MCF 10A (cell line): ENCODE results near the gene PHF21A. TPM values are rescaled to one million over a fixed set of nuclear protein-coding genes. Genes with fewer than 3 reads are reported as not detected.

Source experiments
- BruUV-seq: library from RNA; stranded (reverse); fragments of 400-500 nt; replicated peaks from 2 replicates; lab custom pipeline; 2021; lab: Mats Ljungman, UMichigan
- CTCF ChIA-PET: fragments of 300-600 bp; sonication (Branson Sonifier 250); formaldehyde crosslinking; extraction: SDS; loops from one replicate; lab custom pipeline; 2021; ENCODE audit warnings: antibody characterized with exemption, inconsistent platforms; lab: Yijun Ruan, JAX
- POLR2A ChIA-PET: fragments of 300-600, 350-650 bp; sonication (Branson Sonifier 250); formaldehyde crosslinking; extraction: SDS; loops from one replicate; lab custom pipeline; 2020; ENCODE audit warnings: antibody characterized with exemption, inconsistent platforms; lab: Yijun Ruan, JAX
- DNase-seq: peaks from one replicate; pipeline ENCODE4 v3.0.0-alpha.2; 2018; ENCODE audit not compliant: unreplicated experiment
- H3K27ac Mint-ChIP-seq: one replicate; pipeline ENCODE4 v1.8.0; 2022; ENCODE audit warnings: mild to moderate bottlenecking, low read depth, mixed read lengths; ENCODE audit not compliant: unreplicated experiment
- H3K27me3 Mint-ChIP-seq: one replicate; pipeline ENCODE4 v1.8.0; 2022; ENCODE audit warnings: mixed read lengths; ENCODE audit not compliant: insufficient read depth, unreplicated experiment
- H3K36me3 Mint-ChIP-seq: one replicate; pipeline ENCODE4 v1.8.0; 2022; ENCODE audit warnings: mild to moderate bottlenecking, moderate library complexity, mixed read lengths; ENCODE audit not compliant: insufficient read depth, unreplicated experiment
- H3K4me1 Mint-ChIP-seq: one replicate; pipeline ENCODE4 v1.8.0; 2022; ENCODE audit warnings: mixed read lengths; ENCODE audit not compliant: insufficient read depth, unreplicated experiment
- H3K4me3 Mint-ChIP-seq: one replicate; pipeline ENCODE4 v1.8.0; 2022; ENCODE audit warnings: mild to moderate bottlenecking, moderate library complexity, mixed read lengths; ENCODE audit not compliant: unreplicated experiment
- H3K9me3 Mint-ChIP-seq: one replicate; pipeline ENCODE4 v1.8.0; 2022; ENCODE audit warnings: mixed read lengths; ENCODE audit not compliant: unreplicated experiment
- CTCF ChIP-seq: fragments of 200-600 bp; IDR thresholded peaks from one replicate; pipeline ENCODE4 v1.8.0; 2022; ENCODE audit warnings: antibody characterized with exemption, mild to moderate bottlenecking; ENCODE audit not compliant: unreplicated experiment
- intact Hi-C: fragments of 100-400 bp; cut with micrococcal nuclease; formaldehyde crosslinking; loops from 2 replicates; pipeline ENCODE4 v1.14.1; 2022
- total RNA-seq: library from RNA; stranded (reverse); gene quantifications from 2 replicates; pipeline ENCODE4 v1.2.3, GENCODE V29; 2022

PHF21A gene
- total RNA-seq, 1 experiment from 2014 or later, result 37.6 TPM

- intact Hi-C loops, result no loop called here
- TF ChIP-seq CTCF, result no peak
- no peaks in the 10 kb centered on the region for H3K27me3 Mint-ChIP-seq
- POLR2A ChIA-PET, result interaction anchor here (1.2 to 2.7 kb wide), 2 partner anchors 13 to 27 kb away, joined by 3 to 10 read pairs; partner anchors contain the start of gene PEX16
- no TSS peak for BruUV-seq
- CTCF ChIA-PET, result interaction anchor here (0.6 kb wide), 1 partner anchor 1322 kb away, joined by 3 read pairs; no protein-coding TSS in a partner anchor
- no peak for DNase-seq
- H3K27ac Mint-ChIP-seq, result no peak overlapping the region
- peaks cover 8% of the 10 kb centered on the region for H3K4me1 Mint-ChIP-seq
- H3K9me3 Mint-ChIP-seq, result no peaks in the 10 kb centered on the region
- peaks cover 22% of the 10 kb centered on the region for H3K36me3 Mint-ChIP-seq
- no peak overlapping the region for H3K4me3 Mint-ChIP-seq
Observed at GRCh38 chr11:45904309-45904915, 216.8 kb downstream of the PHF21A start.

- DNase-seq, result no peak
- TF ChIP-seq CTCF, result no peak
- Mint-ChIP-seq H3K9me3 (no peaks in the 10 kb centered on the region), H3K27ac (no peak overlapping the region), H3K27me3 (no peaks in the 10 kb centered on the region), H3K36me3 (peaks cover 22% of the 10 kb centered on the region), H3K4me3 (no peak overlapping the region), H3K4me1 (peaks cover 8% of the 10 kb centered on the region)
- CTCF ChIA-PET, result no interaction called here
- POLR2A ChIA-PET, result no interaction called here
- intact Hi-C loops, result no loop called here
- BruUV-seq, result no TSS peak
Observed at GRCh38 chr11:45902452-45903380, 218.5 kb downstream of the PHF21A start.

GRCh38 chr11:45901626-45902025 is 219.6 kb downstream of the PHF21A start:
- Mint-ChIP-seq H3K4me3 (no peak overlapping the region), H3K36me3 (peaks cover 19% of the 10 kb centered on the region), H3K9me3 (no peaks in the 10 kb centered on the region), H3K4me1 (peaks cover 8% of the 10 kb centered on the region), H3K27ac (no peak overlapping the region), H3K27me3 (no peaks in the 10 kb centered on the region)
- no peak for TF ChIP-seq CTCF
- ChIA-PET CTCF (interaction anchor here (1.0 kb wide), 1 partner anchor 12 kb away, joined by 5 read pairs; no protein-coding TSS in a partner anchor), POLR2A (interaction anchor here (1.4 kb wide), 1 partner anchor 17 kb away, joined by 5 read pairs; the partner anchor contains the start of gene PEX16)
- DNase-seq, result no peak
- intact Hi-C loops, result no loop called here
- BruUV-seq, result no TSS peak
